Measurements from ENCODE around the gene MSI2.

MSI2 gene

GRCh38 chr17:57640079-57640478, 383.8 kb downstream of the MSI2 start:
- in situ Hi-C loops (cut with MboI; ENCODE audit: low sequenced_read_pairs): no loop called here

GRCh38 chr17:57641761-57642160, 385.4 kb downstream of the MSI2 start:
- in situ Hi-C loops (cut with MboI; ENCODE audit: low sequenced_read_pairs): no loop called here

GRCh38 chr17:57643062-57643461, 386.7 kb downstream of the MSI2 start:
- in situ Hi-C loops (cut with MboI; ENCODE audit: low sequenced_read_pairs): no loop called here

GRCh38 chr17:57644326-57644725, 388.0 kb downstream of the MSI2 start:
- in situ Hi-C loops (cut with MboI; ENCODE audit: low sequenced_read_pairs): no loop called here

- in situ Hi-C loops (cut with MboI; ENCODE audit: low sequenced_read_pairs): no loop called here
These were observed 389.8 kb downstream of the MSI2 start for GRCh38 chr17:57645950-57646665.

GRCh38 chr17:57648720-57649119, 392.4 kb downstream of the MSI2 start:
- in situ Hi-C loops (cut with MboI; ENCODE audit: low sequenced_read_pairs): no loop called here

- in situ Hi-C loops (cut with MboI; ENCODE audit: low sequenced_read_pairs): no loop called here
These were observed 392.9 kb downstream of the MSI2 start for GRCh38 chr17:57649191-57649590.

GRCh38 chr17:57649731-57650484, 393.6 kb downstream of the MSI2 start:
- in situ Hi-C loops (cut with MboI; ENCODE audit: low sequenced_read_pairs): no loop called here

- in situ Hi-C loops (cut with MboI; ENCODE audit: low sequenced_read_pairs): no loop called here
These were observed 394.2 kb downstream of the MSI2 start for GRCh38 chr17:57650548-57650947.

GRCh38 chr17:57651451-57651850, 395.1 kb downstream of the MSI2 start:
- in situ Hi-C loops (cut with MboI; ENCODE audit: low sequenced_read_pairs): no loop called here

GRCh38 chr17:57651996-57652395, 395.7 kb downstream of the MSI2 start:
- in situ Hi-C loops (cut with MboI; ENCODE audit: low sequenced_read_pairs): no loop called here

GRCh38 chr17:57652811-57653210, 396.5 kb downstream of the MSI2 start:
- in situ Hi-C loops (cut with MboI; ENCODE audit: low sequenced_read_pairs): no loop called here

GRCh38 chr17:57653279-57653678, 397.0 kb downstream of the MSI2 start:
- in situ Hi-C loops (cut with MboI; ENCODE audit: low sequenced_read_pairs): no loop called here

GRCh38 chr17:57654040-57654775, 397.9 kb downstream of the MSI2 start:
- in situ Hi-C loops (cut with MboI; ENCODE audit: low sequenced_read_pairs): no loop called here

GRCh38 chr17:57655553-57655952, 399.2 kb downstream of the MSI2 start:
- in situ Hi-C loops (cut with MboI; ENCODE audit: low sequenced_read_pairs): no loop called here

GRCh38 chr17:57657211-57657610, 400.9 kb downstream of the MSI2 start:
- in situ Hi-C loops (cut with MboI; ENCODE audit: low sequenced_read_pairs): no loop called here

- in situ Hi-C loops (cut with MboI; ENCODE audit: low sequenced_read_pairs): no loop called here
These were observed 405.7 kb downstream of the MSI2 start for GRCh38 chr17:57662041-57662440.

GRCh38 chr17:57662644-57663308, 406.5 kb downstream of the MSI2 start:
- in situ Hi-C loops (cut with MboI; ENCODE audit: low sequenced_read_pairs): no loop called here

GRCh38 chr17:57663326-57664070, 407.2 kb downstream of the MSI2 start:
- in situ Hi-C loops (cut with MboI; ENCODE audit: low sequenced_read_pairs): no loop called here

GRCh38 chr17:57665128-57665527, 408.8 kb downstream of the MSI2 start:
- in situ Hi-C loops (cut with MboI; ENCODE audit: low sequenced_read_pairs): no loop called here

All from HL-60/S4 treated with retinoic acid at 250 ng/mL for 4 days and 3 days (cell line).